NCI-H1930 (cell line): ENCODE results near the gene TPM1.
"Not testable (repeated sequence)": the region's sequence is repeated elsewhere in the genome, so short reads cannot be mapped to it uniquely, and the experiment has no call there.

Experiments used
- DNase-seq, 2 experiments: peaks; one replicate each; lab custom pipeline; 2025; lab: John Stamatoyannopoulos, UW

Gene TPM1

DNA sequence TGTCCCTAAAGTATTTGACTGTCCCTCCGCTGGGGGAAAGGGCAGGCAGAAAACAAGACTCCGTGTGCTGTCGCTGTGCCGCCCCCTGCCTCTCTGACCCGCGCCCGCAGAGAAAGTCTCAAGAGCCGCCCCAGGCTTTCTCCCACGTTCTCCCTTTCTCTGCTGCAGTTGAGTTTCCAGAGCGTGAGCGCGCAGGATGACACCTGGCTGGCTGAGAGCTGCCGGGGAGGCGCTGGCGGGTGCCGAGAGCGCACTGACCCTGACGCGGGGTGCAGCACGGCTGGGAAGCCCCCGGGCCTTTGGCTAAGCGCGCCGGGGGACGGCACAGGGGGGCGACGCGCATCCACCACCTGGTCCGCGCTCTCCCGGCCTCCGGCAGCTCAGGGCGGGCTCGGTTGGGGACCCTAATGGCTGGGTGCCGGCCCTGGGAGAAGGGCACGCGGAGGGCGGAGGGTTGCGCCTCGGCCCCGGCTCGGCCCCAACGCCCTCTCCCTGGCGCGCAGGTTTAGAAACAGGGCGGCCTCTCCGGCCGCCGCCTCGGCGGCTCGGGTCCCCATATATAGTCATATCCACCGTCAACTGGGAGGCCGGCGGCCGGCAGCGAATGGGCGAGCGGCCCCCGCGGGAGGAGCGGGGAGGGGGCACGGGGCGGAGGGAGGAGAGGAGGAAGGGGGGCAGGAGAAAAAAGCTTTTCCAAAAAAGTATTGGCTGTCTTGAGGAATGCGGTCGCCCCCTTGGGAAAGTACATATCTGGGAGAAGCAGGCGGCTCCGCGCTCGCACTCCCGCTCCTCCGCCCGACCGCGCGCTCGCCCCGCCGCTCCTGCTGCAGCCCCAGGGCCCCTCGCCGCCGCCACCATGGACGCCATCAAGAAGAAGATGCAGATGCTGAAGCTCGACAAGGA lies at the start of gene TPM1:
Gene TPM1 (plus strand): TSS at position 774 of the 903 bp plus-strand sequence. CDS start 83 bp downstream, at position 857.
- no peak for DNase-seq

DNA sequence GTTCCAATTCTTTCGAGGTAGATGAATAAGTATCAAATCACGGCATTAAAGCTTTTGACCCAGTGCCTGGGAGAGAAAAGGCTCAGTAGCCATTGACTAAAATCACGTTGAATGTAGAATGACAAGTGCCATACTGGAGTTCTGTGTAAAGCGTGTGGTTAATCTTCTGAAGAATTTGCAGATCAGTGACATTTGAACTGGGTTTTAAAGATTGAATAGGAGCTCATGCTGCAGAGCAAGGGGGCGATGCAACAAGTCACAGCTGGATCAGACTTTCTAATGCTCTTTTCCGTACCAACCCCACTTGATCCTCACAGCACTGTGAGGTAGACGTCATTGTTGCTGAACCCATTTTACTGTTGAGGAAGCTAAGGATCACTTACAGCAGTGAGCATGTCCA lies 49.5 kb upstream of the TPM1 start:
- no peak for DNase-seq

DNA sequence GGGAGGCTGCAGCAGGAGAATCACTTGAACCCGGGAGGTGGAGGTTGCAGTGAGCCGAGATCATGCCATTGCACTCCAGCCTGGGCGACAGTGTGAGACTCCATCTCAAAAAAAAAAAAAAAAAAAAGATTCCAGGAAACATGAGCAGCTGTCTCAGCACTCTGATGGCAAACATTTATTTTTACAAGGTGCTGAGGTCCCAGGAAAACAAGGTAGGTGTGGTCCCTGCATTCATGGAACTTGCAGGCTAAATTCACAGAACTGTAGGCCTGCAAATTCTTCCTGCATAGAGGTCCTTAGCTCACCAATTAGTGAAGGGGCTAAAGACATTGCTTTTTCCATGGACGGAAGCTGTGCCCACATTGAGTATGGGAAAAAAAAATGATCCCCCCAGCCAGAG lies 48.9 kb upstream of the TPM1 start:
- not testable (repeated sequence) for DNase-seq

DNA sequence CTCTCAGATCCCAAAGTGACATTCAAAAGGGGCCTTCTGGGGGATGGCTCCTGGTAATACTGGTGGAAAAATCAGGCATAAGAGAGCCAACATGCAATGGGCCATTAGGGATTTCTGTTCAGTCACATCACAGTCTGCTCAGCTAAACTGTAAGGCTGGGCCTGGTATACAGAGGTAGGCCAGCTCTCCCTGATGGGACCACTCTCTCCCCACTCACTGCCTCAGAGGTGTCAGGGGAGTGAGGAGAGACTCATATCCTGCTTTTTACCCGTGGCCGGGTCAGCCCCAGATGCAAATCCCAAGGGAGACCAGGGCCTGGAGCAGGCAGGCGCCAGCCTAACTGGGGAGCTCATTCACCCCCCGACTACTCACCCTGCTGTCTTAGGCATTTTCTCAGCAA lies 48.1 kb upstream of the TPM1 start:
- DNase-seq, result no peak

DNA sequence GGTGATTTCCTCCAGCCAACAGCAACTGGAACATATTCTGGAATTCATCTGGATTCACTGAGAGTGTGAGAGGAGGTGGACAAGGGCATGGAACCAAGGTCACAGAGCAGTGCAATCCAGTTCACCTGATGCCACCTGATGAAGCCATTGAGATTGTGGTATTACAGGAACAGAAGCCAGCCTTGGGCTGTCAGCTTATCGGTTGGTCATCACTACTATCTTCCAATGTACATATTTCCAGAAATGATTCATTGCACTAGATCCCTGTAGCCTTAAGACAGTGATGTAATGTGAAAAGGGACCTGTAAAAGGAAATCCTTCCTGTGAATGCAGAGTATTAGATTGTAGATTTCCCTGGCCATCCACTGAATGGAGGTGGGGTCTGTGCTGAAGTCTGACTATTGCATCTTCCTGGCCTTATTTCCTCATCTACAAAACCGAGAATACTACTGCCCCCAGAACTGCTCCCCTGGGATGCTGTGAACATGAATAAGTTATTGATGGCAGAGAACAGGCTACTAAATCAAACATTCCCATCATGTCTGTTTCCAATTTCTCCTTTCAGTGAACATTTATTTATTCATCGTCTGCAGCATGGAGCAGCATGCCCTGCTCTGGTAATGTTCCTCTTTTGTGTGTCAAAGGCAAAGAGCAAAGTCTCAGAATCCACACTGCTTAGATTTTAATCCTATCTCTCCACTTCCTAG lies 47.4 kb upstream of the TPM1 start:
- no peak for DNase-seq

DNA sequence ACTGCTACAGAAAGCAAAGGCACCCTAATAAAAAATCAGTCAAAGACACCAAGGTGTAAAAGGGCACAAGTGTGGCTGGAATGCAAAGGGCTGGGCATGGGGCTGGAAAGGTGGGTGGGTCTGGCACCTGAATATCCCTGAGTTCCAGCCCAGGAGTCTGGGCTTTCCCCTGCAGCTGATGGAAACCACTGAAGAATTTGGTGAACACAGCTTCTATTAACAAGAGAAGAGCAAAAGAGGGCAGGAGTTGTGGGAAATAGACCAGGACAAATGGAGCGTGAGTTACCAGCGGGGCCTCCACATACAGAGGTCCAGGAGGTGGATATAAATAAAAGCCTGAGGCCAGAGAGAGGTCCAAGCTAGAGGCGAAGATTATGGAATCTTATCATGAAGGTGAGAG lies 45.1 kb upstream of the TPM1 start:
- DNase-seq, result no peak

DNA sequence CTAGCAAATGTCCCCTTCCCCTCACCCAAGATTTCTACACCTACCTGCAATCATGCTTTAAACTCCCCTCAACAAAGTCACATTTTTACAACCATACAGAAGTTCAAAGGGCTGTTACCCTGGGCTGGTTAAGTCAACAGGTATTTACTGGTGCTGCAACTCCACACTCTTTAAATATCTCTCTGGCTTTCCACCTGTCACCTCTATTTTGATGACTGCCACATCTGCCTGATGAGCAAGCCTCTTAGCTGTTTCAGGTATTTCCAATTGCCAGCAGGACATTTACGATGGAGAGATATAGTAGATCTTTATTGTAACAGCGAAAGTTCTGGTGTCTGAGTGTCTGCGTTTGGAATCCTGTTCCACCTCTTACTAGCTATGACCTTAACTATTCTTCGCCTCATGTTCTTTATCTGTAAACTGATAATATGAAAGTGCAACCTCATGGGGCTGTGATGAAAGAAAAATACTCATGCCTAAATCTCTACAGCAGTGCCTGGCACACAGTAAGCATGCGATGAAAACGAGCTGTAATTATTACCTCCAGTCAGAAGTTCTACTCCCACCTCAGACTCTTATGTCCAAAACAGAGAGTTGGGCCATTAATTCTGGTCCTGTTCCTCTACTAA lies 44.2 kb upstream of the TPM1 start:
- no peak for DNase-seq

DNA sequence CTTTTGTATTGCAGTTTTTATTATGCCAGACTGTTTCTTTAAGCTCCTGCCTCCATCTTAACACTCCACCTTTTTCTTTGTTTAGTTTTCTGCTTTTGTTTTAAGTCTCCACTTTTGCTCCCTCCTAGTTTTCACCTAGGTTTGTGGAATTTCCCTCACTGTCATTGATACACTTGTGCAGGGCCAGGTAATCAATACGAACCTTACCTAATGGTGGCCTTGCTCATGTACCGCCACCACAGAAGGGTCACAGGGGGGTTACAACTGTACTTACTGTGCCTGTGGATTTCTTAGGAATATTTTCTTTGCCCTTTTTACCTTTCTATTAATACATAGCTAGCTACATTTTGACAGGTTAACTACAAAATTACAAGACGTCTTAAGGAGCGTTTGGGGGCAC lies 43.4 kb upstream of the TPM1 start:
- DNase-seq, result no peak

DNA sequence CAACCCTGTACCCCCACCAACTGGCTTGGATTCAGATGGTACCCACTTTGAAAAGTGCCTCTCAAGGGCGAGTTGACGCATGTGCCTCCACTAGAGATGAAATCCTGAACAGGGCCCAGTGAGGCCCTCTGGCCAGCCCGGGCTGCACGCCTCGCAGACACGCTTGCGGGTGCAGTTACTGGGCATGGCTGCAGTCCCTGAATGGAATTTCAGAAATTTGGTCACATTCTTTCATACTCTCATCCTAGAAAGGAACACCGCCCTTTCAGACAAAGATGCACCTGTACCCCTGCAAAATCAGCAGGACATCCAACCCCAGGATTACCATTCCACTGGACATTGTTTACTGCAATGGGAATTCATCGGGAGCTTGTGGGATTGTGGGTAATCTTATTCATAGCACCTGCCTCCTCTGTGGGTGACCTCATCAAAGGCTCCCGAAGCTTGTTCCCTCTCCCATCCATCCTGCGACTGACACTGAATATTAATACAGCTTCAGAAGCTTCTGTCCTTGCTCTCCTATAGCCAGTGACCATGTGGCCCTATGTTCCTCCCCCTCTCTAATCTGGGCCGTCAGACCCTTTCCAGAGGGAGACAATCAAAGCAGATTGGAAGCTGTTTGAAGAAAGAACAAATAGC lies 42.5 kb upstream of the TPM1 start:
- DNase-seq, result no peak

DNA sequence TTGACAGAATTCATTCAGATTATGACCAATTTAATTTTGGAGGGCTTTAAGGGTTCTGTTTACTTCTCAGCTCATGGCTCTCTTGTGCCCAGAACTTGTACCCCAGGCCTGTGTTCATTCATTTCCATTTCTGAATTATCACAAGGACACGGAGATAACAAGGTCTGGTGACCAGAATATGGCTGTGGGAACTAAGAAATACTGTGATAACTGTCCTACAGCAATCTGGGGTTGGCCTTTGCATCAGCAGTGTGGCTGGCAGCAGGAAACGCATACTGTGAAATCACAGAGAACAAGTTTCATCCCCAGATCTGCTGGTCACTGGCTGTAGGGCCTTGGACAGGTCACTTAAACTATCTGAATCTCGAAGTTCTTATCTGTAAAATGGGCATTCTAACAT lies 41.8 kb upstream of the TPM1 start:
- no peak for DNase-seq

DNA sequence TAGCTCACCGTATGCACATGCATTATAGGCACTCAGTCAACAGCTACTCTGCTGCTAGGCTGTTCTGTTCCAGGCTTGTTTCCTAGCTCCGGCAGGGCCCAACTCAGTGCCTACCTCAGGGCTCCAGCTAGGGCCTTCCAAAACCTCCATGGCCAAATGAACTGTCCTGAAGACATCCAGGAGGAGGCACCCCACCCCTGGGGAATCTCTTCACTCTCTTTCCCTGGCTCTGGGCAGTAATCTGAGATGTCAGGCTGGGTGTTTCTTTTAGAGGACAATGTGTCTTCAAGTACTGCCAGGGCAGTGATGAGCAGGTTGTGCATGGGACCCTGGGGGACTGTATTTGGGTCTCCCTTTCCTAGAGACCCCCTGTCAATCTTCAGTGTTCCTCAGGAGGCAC lies 38.3 kb upstream of the TPM1 start:
- no peak for DNase-seq

DNA sequence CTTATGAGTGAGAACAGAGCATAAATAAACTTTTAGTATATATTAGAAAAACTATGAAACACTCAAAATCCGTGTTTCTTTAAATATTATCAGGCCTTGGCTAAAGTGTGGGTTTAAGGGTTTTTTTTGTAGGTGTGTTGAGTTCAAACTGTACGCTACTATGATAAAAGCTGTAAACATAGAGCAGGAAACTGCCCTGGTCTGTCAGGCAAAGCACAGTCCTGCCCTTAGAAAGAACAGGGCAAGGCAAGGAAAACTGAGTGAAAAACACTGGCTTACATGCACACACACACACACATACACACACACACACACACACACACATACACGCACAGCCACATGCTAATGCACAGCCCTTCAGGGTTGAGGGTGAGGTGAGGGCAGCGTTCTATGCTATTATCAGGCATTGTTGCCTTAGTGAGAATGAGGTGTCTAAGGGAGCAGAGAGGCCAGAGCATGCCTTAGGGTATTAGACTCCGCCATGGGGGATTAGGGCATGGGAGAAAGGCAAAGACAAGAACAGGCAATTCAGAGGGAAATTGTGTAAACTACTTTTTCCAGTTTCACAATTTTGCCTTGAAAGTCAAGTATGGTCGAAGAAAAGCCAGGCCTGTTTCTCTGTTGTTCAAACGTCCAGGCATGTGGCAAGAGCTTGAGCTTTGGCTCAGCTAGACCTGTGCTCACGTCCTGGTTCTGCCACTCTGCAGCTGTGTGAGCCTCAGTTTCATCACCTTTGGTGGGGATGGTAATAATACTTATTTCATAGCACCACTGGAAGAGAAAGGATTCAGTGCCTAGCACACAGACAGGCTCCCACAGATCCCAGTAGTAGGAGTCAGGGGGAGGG lies 36.3 kb upstream of the TPM1 start:
- no peak for DNase-seq

DNA sequence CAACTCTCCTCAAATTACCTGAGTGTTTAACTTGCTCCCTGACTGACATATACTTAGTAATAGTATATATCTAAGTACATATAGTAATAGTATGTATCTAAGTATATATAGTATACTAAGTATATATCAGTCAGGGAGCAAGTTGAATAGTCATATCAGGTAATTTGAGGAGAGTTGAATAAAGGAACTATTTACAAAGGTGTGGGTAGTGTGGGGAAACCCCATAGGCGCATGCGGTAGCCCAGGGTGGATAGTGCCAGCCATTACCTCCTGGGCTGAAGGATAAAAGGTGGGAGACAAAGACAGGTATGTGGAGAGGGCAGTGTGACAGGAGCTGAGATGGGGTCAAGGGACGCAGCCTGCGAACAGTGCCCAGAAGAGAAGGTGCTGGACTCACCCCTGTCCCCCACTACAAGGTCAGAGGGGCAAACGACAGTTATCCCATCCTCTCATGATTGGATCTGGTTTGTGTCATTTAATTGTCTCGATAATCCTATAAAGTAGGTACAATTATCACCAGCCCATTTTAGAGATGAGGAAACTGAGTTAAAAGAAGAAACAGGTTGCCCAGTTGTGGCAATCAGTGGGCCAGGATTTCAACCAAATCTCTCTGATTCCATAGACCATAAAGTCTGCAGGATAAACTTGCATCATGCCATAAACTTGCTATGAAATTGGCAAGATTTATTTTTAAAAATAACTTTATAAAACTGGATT lies 34.1 kb upstream of the TPM1 start:
- DNase-seq, result no peak

DNA sequence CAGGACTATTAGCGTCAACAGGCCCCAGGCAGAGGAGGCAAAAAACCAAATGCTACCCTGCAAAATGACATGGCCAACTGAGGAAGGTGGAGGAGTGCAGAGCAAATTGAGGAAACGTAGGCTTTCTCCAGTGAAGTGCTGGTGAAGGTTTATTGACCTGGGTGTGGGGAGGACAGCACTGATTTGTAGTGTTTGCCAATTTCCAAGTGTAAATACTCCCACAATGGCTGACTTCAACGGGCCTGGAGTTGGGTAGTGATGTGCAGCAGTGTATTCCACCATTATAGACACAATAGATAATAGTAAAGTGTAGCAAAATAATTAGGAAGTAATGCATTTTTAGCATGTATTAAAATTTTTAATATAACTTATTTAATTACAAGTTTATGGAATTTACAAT lies 32.2 kb upstream of the TPM1 start:
- DNase-seq, result no peak

DNA sequence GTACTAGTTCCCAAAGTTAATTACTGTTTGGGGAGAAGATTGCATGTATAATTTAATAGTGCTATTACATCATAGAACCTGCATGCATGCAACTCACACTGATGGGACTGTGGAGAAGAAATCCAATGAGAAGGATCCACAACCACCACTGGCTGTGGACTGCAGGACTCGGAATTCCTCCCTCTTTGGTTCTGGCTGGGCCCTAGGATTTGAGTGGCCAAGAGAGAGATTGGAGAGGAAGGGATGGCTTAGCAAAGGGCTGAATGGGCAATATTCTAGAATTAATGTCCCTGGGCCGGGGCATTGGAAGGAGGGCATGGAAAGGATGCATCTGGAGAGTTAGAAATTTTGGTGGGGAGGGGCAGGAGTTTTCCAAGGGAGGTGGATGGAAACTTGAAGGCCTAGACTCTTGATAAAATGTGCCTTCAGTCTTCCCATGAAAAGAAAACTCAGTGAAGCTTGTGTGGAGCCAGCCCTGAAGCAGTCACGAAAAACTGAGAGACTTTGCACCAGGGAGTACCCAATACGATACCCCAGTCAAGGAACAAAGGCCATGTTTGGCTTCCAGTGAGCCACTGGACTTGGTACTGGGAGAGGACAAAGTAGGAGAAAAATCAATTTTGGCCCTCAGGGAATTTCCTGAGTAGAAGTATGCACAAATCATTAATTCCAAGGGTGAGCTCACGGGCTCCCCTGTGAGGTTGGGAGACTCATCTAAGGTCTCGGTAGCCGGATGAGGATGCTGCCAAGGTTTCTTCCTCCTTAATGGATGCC lies 31.4 kb upstream of the TPM1 start:
- no peak for DNase-seq

DNA sequence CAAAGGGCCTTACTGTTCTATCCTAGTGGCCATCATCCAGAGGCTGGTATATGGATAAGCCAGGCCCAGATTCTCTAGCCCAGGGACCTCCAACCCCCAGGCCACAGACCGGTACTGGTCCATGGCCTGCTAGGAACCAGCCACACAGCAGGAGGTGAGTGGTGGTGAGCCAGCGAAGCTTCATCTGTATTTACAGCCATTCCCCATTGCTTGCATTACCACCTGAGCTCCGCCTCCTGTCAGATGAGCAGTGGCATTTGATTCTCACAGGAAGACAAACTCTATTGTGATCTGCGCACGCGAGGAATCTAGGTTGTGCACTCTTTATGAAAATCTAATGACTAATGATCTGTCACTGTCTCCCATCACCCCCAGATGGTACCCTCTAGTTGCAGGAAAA lies 30.1 kb upstream of the TPM1 start:
- DNase-seq, result no peak

DNA sequence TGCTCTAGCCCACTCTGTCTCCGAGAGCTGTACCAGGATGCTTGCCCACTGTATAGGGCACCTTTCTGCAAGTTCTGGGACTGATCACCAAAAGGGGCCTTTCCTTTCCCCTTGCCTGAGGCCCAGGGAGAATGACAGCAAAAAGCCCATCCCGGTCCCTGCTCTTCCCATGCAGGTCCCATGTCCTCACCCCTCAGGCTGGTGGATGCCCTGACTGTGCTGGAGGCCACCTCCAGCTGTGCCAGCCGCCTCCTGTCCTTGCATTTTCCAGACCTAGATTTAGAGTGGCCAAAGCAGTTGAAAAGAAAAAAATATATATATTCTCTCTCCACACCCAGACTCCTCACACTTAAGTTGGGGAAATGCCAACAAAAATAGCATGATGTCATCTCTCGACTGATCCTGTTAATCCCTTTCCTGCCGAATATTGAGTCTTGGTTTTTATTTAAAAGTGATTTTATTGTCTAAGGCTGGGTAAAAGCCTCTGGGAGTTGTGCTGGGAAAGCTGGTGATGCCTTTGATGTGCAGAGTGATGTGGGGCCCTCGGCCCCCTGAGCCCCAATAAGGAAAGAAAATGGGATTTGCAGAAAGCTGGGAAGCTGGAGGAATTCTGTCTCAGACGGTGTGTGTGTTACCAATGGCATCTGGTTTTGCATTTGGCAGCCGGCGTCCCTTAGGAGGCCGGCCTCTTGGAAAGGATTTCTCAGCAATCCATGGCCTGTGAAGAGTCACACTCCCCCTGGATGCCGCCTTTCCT lies 29.3 kb upstream of the TPM1 start:
- DNase-seq, result no peak

DNA sequence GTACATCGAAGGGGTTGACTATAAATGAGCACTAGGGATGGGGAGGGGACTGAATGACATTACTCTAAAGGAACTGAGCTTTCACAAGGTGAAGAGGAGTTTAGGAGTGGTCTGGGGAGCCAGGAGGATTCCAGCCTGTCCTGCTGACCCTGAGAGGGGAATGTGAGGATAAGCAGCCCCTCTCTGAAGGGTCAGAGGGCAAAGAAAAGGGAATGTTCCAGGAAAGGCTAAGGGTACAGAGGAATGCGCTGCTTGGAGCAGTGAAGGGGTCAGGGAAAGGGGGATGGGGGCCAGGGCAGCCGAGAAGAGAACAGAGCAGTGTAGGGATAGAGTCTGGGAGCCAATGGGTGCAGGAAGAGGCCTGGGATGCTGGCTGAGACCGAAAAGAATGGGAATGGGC lies 28.0 kb upstream of the TPM1 start:
- DNase-seq, result no peak

DNA sequence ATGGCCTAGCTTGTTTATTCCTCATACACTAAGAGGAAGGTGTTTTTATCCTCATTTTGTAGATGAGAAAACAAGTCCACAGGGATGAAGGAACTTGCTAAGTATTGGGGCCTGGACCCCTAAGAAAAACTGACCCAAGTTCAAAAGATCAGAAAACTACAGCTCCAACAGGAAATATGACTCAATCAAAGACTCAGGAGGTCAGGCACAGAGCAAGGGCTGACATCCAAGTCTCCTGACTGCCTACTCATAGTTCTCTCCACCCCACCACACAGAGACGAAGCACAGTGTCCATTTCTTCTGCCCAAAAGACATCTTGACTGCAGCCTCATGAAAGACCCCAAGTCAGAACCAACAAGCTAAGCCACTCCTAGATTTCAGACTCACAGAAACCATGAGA lies 26.9 kb upstream of the TPM1 start:
- no peak for DNase-seq
